Keratinocyte (primary cell): Measurements from ENCODE around the gene PIAS1. TPM values are rescaled to one million over a fixed set of nuclear protein-coding genes. Genes with fewer than 3 reads are reported as not detected.

Experiments used
- DNase-seq: peaks from one replicate; pipeline ENCODE4 v3.0.0-alpha.2; 2011; ENCODE audit warnings: low read depth, missing footprints, low spot score
- FAIRE-seq: peaks from 2 replicates; lab custom pipeline; 2011; peaks lifted over from hg19 to GRCh38; lab: Jason Lieb, UNC
- H2AFZ ChIP-seq: 2 replicates; pipeline ENCODE4 v1.6.0; 2012; ENCODE audit warnings: low read length, control low read depth, inconsistent platforms; ENCODE audit not compliant: control insufficient read depth
- H3K27ac ChIP-seq: 2 replicates; pipeline ENCODE4 v1.5.1; 2011; ENCODE audit warnings: low read length; ENCODE audit not compliant: control insufficient read depth, insufficient read depth
- H3K27me3 ChIP-seq: 3 replicates; pipeline ENCODE4 v1.6.0; 2011; ENCODE audit warnings: low read length; ENCODE audit not compliant: control insufficient read depth, insufficient read depth; ENCODE audit errors: extremely low read depth
- H3K36me3 ChIP-seq, 2 experiments: 2 replicates in 1 of 2; 3 replicates in 1 of 2; pipeline ENCODE4 v1.5.1; 2011; ENCODE audit warnings: low read length in 2 of 2, mild to moderate bottlenecking in 1 of 2; ENCODE audit not compliant: control insufficient read depth in 2 of 2, insufficient read depth in 2 of 2; ENCODE audit errors: extremely low read depth in 1 of 2
- H3K4me1 ChIP-seq: 3 replicates; pipeline ENCODE4 v1.5.1; 2011; ENCODE audit warnings: low read length; ENCODE audit not compliant: control insufficient read depth, insufficient read depth; ENCODE audit errors: extremely low read depth
- H3K4me2 ChIP-seq: 3 replicates; pipeline ENCODE4 v1.6.0; 2011; ENCODE audit warnings: low read depth, low read length; ENCODE audit not compliant: control insufficient read depth, insufficient read depth; ENCODE audit errors: extremely low read depth
- H3K4me3 ChIP-seq, 3 experiments: fragments of 200-600 bp in 1 of 3; sonication (generic) in 1 of 3; 2 replicates in 2 of 3; 3 replicates in 1 of 3; pipeline ENCODE4 v1.5.1; 2011 to 2016; ENCODE audit warnings: low read length in 3 of 3, mild to moderate bottlenecking in 3 of 3, control low read depth in 2 of 3, inconsistent platforms in 1 of 3, low read depth in 1 of 3, mixed read lengths in 1 of 3, mixed run types in 1 of 3, moderate library complexity in 1 of 3; ENCODE audit not compliant: control insufficient read depth in 2 of 3, insufficient read depth in 2 of 3; ENCODE audit errors: extremely low read depth in 1 of 3
- H3K79me2 ChIP-seq: 2 replicates; pipeline ENCODE4 v1.6.0; 2012; ENCODE audit warnings: low read length; ENCODE audit not compliant: control insufficient read depth, insufficient read depth
- H3K9ac ChIP-seq: 3 replicates; pipeline ENCODE4 v1.6.0; 2011; ENCODE audit warnings: low read length; ENCODE audit not compliant: control insufficient read depth, insufficient read depth; ENCODE audit errors: extremely low read depth
- H3K9me1 ChIP-seq: 3 replicates; pipeline ENCODE4 v1.6.0; 2011; ENCODE audit warnings: low read length; ENCODE audit not compliant: control insufficient read depth, insufficient read depth; ENCODE audit errors: extremely low read depth
- H3K9me3 ChIP-seq: 2 replicates; pipeline ENCODE4 v1.5.1; 2012; ENCODE audit warnings: low read depth, low read length; ENCODE audit not compliant: control insufficient read depth
- H4K20me1 ChIP-seq: 3 replicates; pipeline ENCODE4 v1.6.0; 2011; ENCODE audit warnings: low read length; ENCODE audit not compliant: control insufficient read depth, insufficient read depth; ENCODE audit errors: extremely low read depth
- CTCF ChIP-seq, 3 experiments: IDR thresholded peaks in 1 of 3; conservative IDR thresholded peaks in 1 of 3; optimal IDR thresholded peaks in 1 of 3; 2 replicates in 2 of 3; 3 replicates in 1 of 3; pipeline versions ENCODE3 to v1.5.1; 2011; ENCODE audit warnings: low read length in 3 of 3, mild to moderate bottlenecking in 3 of 3, moderate library complexity in 2 of 3, control low read depth in 1 of 3, inconsistent platforms in 1 of 3; ENCODE audit not compliant: insufficient read depth in 2 of 3; ENCODE audit errors: extremely low read depth in 1 of 3
- EZH2 ChIP-seq: IDR thresholded peaks from one replicate; pipeline ENCODE4 v1.6.1; 2012; ENCODE audit warnings: inconsistent platforms, mild to moderate bottlenecking, low read length, moderate library complexity
- dilution Hi-C: fragments of 300-500 bp; cut with MboI; formaldehyde crosslinking; loops from one replicate; pipeline ENCODE4 v1.7.0; 2020; ENCODE audit warnings: low sequenced_read_pairs; ENCODE audit not compliant: extremely low pct_ligation_motif_present
- polyA plus RNA-seq, 5 experiments: library from polyadenylated mRNA; depleted of rRNA in 3 of 5; stranded (reverse) in 3 of 5; stranded (forward) in 1 of 5; unstranded in 1 of 5; fragments of >200 nt; gene quantifications; 1 replicate in 1 of 5; 2 replicates in 3 of 5; 3 replicates in 1 of 5; pipeline versions ENCODE4 v1.2.1 to v1.2.3, GENCODE V29; 2011 to 2012; ENCODE audit warnings: missing spikeins in 2 of 5, low read depth in 1 of 5, low replicate concordance in 1 of 5

The PIAS1 gene
- polyA plus RNA-seq, 1 donor (not counting 4 experiments of a cell fraction or from before 2014, with no cell fraction given), result 58.2 TPM

- H3K36me3 ChIP-seq, result peaks cover 0 to 3% of the 10 kb centered on the region in 2 experiments
- dilution Hi-C loops, result no loop called here
- no peak within 1 kb of the TSS for H2AFZ ChIP-seq
- H3K9me1 ChIP-seq, result no peaks in the 10 kb centered on the region
- no peaks in the 10 kb centered on the region for H3K79me2 ChIP-seq
- no peak within 1 kb of the TSS for H3K27ac ChIP-seq
- peak within 1 kb of the TSS; percentile 29 for H3K9ac ChIP-seq
- H3K4me1 ChIP-seq, result peaks cover 21% of the 10 kb centered on the region
- no peaks in the 10 kb centered on the region for H3K9me3 ChIP-seq
- no peaks in the 10 kb centered on the region for H4K20me1 ChIP-seq
- peak within 1 kb of the TSS; percentile 45 for H3K4me2 ChIP-seq
- H3K27me3 ChIP-seq, result no peaks in the 10 kb centered on the region
- DNase-seq (no peak), FAIRE-seq (peak; percentile 34)
- TF ChIP-seq EZH2 (no peak), CTCF (optimal IDR thresholded peaks at IDR 0.05 in 1 of 3, IDR thresholded peaks at IDR 0.05 in 1 of 3, conservative IDR thresholded peaks at IDR 0.05 in 1 of 3; ENCODE audit: extremely low read depth in 1 of 3, insufficient read depth in 2 of 3, low read length in 3 of 3) (no peak)
- peak within 1 kb of the TSS in 2 of 3 experiments; percentile 14 to 36 for H3K4me3 ChIP-seq
Measured at GRCh38 chr15:68204776-68205557, 150.9 kb downstream of the PIAS1 start, which contains the start of gene CALML4. Gene CALML4, minus strand, starts transcription at chr15:68205332. Its CDS starts 85 bp downstream, at chr15:68205247.

DNA sequence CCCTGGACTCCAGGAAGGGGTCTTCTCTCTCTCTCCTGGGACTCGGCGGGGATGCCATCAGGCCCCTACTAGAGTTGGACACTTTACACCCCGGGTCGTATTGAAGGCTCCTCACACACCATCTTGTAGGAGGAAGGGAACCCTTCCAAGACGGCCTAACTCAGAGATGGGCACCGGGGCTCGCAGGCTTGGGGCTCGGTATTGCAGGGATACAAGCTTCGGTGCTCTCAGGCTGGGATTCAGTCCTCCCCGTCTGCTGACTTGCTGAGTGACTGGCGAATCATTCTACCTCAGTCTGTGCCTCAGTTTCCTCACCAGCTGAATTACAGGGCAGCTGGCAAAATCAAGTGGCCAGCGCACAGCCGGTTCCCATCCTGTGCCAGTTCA is 151.4 kb downstream of the PIAS1 start:
- peak overlapping the region in 2 of 3 experiments; percentile 14 to 36 for H3K4me3 ChIP-seq
- peaks cover 24% of the 10 kb centered on the region for H3K4me1 ChIP-seq
- FAIRE-seq (no peak), DNase-seq (no peak)
- H3K27me3 ChIP-seq, result no peaks in the 10 kb centered on the region
- peak overlapping the region; percentile 29 for H3K9ac ChIP-seq
- dilution Hi-C loops, result no loop called here
- H3K27ac ChIP-seq, result no peak overlapping the region
- no peaks in the 10 kb centered on the region for H3K9me3 ChIP-seq
- no peak overlapping the region for H2AFZ ChIP-seq
- peak overlapping the region; percentile 45 for H3K4me2 ChIP-seq
- H4K20me1 ChIP-seq, result no peaks in the 10 kb centered on the region
- no peaks in the 10 kb centered on the region for H3K79me2 ChIP-seq
- TF ChIP-seq CTCF (optimal IDR thresholded peaks at IDR 0.05 in 1 of 3, IDR thresholded peaks at IDR 0.05 in 1 of 3, conservative IDR thresholded peaks at IDR 0.05 in 1 of 3; ENCODE audit: extremely low read depth in 1 of 3, insufficient read depth in 2 of 3, low read length in 3 of 3), result no peak
- no peak for TF ChIP-seq EZH2
- H3K36me3 ChIP-seq, result peaks cover 0 to 3% of the 10 kb centered on the region in 2 experiments
- H3K9me1 ChIP-seq, result no peaks in the 10 kb centered on the region
